ENCODE measurements around the gene SP2.
A peak's percentile ranks its signal among the peaks of the same experiment; 100 is the strongest.

Gene SP2

GRCh38 chr17:47895856-47896671, at the start of gene SP2:
Gene SP2 (plus strand): TSS chr17:47896236. CDS start chr17:47896287, 51 bp downstream.
- DNase-seq (ENCODE audit: low read depth in 2 of 2) = peak; percentile 95 to 99

DNA sequence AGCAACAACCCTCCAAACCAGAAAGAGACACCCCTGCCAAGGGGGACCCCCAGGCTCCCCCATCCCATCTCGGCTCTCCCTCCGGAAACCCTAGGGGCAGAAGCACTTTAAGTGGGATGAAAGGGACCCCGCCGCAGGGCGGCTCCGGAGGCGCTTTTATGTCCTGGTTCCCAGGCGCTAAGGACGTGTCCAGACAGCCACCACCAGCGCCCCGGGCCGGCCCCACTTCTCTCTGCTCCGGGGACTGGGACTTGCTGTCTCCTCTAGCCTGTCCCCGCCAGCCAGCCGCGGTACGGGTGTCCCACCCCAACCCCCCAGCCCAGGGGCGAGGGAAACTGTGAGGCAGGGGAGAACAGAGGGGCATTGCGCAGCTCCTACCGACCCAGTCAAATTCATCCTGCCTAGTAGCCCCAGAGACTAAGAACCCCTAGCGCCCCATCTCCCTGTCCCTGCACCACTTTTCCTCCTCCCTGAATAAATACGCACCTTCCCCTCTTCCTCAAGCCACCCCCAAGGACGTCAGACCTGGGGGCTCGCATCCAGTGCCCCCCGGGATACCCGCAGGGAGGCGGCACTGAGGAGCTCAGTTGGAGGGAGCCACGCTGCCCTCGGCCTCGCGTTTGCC, 49.2 kb upstream of the SP2 start:
- DNase-seq (ENCODE audit: low read depth in 2 of 2) = no peak

DNA sequence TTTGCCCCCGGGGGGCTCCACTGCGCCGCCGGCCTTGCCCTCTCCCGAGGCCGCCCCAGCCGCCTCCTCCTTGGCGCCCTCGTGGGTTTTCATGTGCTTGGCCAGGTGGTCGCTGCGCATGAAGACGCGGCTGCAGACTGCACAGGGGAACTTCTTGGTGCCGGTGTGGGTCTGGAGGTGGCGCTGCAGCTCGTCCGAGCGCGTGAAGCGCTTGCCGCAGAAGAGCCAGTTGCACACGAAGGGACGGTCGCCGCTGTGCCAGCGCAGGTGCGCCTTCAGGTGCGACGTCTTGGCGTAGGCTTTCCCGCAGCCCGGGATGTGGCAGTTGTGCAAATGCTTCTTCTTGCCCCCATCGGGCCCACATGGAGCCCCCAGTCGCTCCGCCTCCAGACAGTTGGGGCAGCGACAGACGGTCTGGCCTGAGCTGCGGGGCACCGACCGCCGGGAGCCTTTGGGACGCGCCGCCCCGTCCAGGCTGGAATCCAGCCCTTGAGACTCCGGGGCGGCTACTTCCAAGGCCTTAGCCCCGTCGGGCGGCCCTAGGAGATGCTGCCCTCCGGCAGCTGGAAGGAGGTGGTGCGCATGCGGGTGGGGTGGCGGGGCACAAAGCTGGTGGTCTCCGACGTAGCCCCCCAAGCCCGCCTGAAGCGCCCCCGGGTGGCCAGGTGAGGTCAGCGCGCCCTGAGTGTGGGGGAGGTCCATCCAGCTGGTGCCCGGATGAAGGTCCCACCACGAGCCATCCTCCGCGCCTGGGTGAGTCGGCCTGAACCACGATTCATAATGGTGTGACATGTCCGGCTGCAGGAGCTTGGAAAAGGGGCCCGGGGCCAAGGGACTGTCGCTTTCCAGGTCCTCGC, 48.5 kb upstream of the SP2 start:
- no peak for DNase-seq (ENCODE audit: low read depth in 2 of 2)

DNA sequence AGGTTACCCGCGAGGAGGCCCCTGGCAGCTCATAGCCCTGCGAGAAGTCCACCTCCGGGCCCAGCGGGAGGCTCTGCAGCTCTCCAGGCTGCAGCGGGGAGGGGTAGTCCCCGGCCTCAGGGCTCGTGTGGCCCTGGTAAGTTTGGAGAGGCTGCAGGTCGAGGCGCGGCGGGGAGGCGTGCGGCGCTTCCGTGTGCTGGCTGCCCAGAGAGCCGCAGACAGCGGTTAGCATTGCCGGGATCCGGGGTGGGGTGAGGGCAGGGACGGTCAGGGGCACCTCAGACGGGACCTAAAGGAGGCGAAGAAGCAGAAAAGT, 47.9 kb upstream of the SP2 start:
- DNase-seq (ENCODE audit: low read depth in 2 of 2) = no peak

DNA sequence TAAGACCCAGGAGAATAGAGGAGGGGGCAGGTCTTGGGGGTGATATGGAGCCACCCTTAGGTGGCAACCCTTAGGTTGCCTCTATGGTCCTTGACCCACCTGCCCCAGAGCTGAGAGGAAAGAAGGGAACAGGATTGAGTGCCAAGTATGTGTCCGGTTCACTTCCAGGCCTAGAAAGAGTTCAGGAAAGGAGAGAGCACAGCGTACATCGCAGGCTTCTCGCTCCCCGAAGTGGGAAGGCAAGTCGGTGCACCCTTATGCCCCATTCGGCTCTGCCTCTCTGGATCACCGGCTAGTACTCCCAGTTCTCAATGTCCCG, 45.7 kb upstream of the SP2 start:
- no peak for DNase-seq (ENCODE audit: low read depth in 2 of 2)

GRCh38 chr17:47850692-47851573, 45.1 kb upstream of the SP2 start, which contains the start of gene SP6:
Gene SP6 (minus strand): TSS chr17:47851163. CDS start chr17:47848429, 2,734 bp downstream.
- DNase-seq (ENCODE audit: low read depth in 2 of 2) = peak; percentile 29 to 45

DNA sequence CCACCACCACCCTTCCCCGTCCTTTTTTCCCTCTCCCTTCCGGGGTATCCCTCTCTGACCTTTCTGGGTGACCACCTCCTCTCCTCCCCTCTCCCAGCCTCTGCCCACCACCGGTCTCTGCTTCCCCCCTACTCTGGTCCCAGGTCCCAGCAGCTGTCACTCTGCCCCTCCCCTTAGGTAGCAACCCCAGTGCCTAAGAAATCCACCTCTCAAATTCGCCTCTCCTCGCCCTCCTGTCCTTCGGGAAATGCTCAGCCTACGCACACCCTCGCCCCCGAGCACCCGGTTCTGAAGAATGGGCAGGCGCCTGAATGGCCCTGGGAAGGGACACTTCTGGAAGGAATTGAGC, 44.3 kb upstream of the SP2 start:
- no peak for DNase-seq (ENCODE audit: low read depth in 2 of 2)

DNA sequence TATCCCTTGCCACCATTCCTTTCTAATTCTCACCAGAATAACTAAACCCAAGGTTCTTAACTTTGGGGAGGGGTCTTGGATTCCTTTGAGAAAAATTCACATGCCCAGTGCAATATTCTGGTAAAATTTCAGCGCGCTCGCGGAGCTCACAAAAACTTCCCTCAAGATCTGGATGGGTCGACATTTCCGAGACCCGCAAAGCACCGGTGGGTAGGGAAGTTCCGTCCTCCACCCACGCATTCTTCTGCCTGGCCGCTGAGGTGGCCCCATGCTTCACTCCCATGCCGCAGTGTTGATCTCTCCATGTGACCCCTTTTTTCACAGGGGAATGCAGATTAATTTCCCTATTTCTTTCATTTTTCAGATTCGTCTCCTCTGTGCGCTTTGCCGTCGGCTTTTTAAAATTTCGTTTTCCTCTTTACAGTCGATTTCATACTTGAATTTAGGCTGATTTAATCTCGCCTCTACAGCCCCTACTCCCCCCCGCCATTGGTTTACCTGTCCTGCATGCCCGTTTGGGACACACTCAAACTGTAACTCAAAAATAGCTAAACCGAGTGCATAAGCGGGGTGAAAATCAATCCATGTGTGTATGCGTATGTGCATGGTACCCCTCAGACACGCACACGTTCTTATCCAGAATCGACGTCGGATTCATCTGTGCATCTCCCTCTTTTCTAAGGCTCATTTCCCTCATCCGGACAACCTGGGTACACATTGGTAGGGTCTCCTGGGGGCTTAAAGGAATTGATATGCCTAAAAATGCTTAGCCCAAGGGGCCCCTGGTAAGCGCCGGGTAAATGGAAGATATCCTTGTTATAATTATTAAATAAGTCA, 43.7 kb upstream of the SP2 start:
- DNase-seq (ENCODE audit: low read depth in 2 of 2) = no peak

DNA sequence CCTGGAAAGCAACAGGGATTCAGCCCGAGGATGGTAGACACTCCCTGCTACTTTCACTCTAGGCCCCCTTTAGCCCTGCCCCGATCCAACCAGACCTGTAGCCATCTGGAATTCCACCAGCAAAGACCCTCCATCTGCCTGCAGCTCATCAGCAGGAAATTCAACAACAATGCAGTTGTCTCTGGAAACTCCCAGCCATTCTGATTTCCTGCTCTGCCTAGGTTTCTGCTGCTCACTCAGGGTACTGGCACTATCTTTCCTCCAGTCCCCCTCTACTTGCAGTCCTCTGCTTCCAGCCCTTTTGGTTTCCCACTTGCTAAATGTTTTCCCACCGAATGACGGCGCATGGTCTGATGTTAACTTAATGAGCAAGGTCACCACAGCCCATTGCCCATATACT, 42.4 kb upstream of the SP2 start:
- DNase-seq (ENCODE audit: low read depth in 2 of 2) = no peak

DNA sequence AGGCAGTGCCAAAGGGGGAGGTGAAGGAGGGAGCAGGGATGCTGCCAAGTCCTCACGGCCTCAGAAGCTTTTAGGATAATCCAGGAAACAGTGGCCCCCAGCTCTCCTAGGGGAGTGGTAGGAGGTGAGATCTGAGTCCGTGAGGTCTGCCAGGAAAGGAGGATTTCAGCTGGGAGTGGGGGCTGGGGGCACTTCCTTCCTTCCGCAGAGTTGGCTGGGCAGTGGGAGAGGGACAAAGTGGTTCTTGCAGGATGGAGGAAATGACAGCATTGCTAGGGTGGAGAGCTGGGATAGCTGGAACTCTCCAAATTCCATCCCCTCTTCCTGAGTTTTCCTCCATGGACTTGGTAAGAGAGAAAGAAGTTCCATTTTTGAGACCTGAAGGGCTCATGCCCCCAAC, 40.3 kb upstream of the SP2 start:
- no peak for DNase-seq (ENCODE audit: low read depth in 2 of 2)

DNA sequence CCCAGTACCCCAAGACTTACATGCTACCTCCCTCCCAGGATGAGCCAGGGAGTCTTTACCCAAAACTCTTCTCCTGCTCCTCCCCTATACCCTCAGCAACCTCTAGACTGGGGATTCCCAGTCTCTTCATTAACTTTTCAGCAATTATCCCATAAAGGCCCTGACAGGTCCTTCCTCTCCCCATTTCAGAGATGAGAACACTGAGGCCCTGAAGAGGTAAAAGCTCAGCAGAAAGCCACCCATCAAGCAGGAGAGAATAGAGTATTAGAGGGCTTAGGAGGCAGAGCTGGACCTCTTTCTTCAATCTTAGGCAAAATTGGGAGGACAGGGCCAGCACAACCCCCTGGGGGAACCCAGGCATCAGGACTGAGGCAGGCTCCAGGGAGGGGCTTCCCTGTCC, 39.2 kb upstream of the SP2 start:
- DNase-seq (ENCODE audit: low read depth in 2 of 2) = no peak

GRCh38 chr17:47857551-47858455, 38.2 kb upstream of the SP2 start:
- no peak for DNase-seq (ENCODE audit: low read depth in 2 of 2)

DNA sequence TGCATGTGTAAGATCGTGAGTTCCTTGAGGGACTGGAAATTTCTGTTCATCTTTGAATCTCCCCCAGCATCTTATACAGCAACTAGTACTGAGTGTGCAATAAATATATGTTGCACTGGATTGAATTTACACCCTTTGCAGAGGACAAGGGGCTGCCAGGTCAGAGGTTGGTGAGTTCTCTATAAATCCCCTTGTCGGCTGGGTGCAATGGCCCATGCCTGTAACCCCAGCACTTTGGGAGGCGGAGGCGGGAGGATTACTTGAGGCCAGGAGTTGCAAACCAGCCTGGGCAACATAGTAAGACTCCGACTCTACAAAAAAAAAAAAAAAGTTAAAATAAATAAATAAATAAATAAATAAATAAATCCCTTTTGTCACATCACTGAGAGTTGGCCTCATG, 35.6 kb upstream of the SP2 start:
- no peak for DNase-seq (ENCODE audit: low read depth in 2 of 2)

GRCh38 chr17:47862621-47863440, 33.2 kb upstream of the SP2 start:
- DNase-seq (ENCODE audit: low read depth in 2 of 2) = no peak

DNA sequence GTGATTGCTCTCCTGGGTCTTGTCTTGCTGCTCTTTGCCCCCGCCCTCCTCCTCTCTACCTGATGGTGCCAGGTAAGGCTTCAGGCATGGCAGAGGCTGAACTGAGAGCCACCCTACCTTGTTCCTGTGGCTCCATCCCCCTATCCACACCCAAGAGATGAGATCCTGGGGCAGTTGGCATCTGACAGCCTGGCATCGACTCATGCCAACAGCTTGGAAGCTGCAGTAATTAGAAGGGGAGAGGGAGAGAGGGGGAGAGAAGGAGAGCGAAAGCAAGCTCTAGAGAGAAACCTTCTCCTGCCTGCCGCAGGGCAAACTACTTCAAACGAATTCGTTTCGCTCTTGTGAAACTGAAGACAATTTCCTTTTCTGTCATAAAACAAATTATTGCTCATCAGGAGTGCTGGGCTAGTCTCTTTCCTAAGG, 31.2 kb upstream of the SP2 start:
- no peak for DNase-seq (ENCODE audit: low read depth in 2 of 2)

GRCh38 chr17:47866941-47867340, 29.1 kb upstream of the SP2 start:
- DNase-seq (ENCODE audit: low read depth in 2 of 2) = no peak

DNA sequence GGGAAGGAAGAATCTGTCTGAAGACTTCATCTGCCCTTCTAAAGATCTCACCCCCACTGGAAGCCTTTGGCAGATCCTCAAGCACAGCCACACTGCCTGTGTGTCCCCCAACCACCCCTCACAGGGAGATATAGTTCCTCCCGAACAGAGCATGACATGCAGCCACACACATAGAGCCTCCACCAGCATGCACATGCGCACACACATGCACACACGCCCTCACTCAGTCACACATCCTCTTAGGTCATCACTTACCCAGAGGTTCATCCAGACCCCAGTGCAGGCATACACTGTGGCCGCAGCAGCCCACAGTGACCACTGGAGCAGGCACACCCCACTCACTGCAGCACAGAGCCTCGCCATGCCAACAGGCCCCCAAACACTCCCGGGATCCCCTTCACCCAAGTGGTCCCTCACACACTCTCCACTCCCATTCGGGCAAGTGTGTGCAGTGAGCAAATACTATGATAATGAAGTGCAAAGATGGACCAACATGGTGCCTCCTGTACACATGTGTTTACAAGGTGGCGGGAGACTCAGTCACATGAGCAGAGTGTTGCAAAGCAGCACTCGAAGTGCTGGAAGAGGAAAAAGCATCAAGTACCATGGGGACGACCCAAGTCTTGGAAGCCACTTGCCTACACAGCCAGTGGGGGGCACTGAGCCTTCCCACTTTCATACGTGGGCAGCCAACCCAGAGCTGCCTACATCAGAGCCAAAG, 28.1 kb upstream of the SP2 start:
- no peak for DNase-seq (ENCODE audit: low read depth in 2 of 2)

- no peak for DNase-seq (ENCODE audit: low read depth in 2 of 2)
These were observed 26.9 kb upstream of the SP2 start for GRCh38 chr17:47869114-47869513.

All from stimulated activated CD4-positive, alpha-beta T cell treated with anti-CD3 and anti-CD28 coated beads, Interleukin-1b, Interleukin-23, amount 100 ng/mL, for 1 hour (primary cell).